Muscle layer of duodenum (tissue), 2 donors: ENCODE measurements around the gene FAM171A2.

Experiments
- H3K27ac ChIP-seq: one replicate; pipeline ENCODE4 v1.7.0; 2013; ENCODE audit warnings: mild to moderate bottlenecking, low read length
- H3K27me3 ChIP-seq: one replicate; pipeline ENCODE4 v1.7.0; 2013; ENCODE audit warnings: low read depth, mild to moderate bottlenecking, control low read depth, low read length
- H3K36me3 ChIP-seq, 2 donors: one replicate each; pipeline ENCODE4 v1.7.0; 2013; ENCODE audit warnings: low read length in 2 of 2, control low read depth in 1 of 2, mild to moderate bottlenecking in 1 of 2; ENCODE audit not compliant: insufficient read depth in 2 of 2, control insufficient read depth in 1 of 2
- H3K4me1 ChIP-seq, 2 donors: one replicate each; pipeline ENCODE4 v1.7.0; 2013; ENCODE audit warnings: low read length in 2 of 2, mild to moderate bottlenecking in 2 of 2, control low read depth in 1 of 2, moderate library complexity in 1 of 2; ENCODE audit not compliant: insufficient read depth in 2 of 2, control insufficient read depth in 1 of 2
- H3K4me3 ChIP-seq, 2 donors: one replicate each; pipeline ENCODE4 v1.7.0; 2013; ENCODE audit warnings: low read length in 2 of 2, low read depth in 1 of 2, mild to moderate bottlenecking in 1 of 2
- H3K9me3 ChIP-seq, 2 donors: one replicate each; pipeline ENCODE4 v1.7.0; 2013; ENCODE audit warnings: low read length in 2 of 2, control low read depth in 1 of 2, mild to moderate bottlenecking in 1 of 2; ENCODE audit not compliant: control insufficient read depth in 1 of 2
- donor health status: healthy.

FAM171A2 gene

DNA sequence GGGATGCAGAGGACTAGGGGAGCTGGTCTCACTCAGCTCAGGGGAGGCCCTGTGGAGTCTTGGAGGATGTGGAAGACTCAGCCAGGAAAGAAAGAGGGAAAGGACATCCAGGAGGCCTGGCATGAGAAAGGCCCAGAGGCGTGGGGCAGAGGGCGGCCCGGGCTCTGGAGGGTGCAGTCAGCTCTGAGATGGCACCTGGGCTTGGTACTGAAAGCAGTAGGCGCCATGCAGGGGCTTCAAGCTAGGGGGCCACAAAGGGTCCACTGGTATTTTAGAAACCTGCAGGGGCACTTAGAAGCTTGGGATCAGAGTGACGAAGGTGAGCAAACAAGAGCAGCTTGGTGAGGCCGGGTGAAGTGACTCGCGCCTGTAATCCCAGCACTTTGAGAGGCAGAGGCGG, 5.6 kb downstream of the FAM171A2 start:
- no peak overlapping the region for H3K27ac ChIP-seq
- peaks cover 11% of the 10 kb centered on the region for H3K27me3 ChIP-seq
- no peaks in the 10 kb centered on the region for H3K36me3 ChIP-seq
- peaks cover 0 to 20% of the 10 kb centered on the region in 2 donors for H3K4me1 ChIP-seq
- H3K9me3 ChIP-seq, result no peaks in the 10 kb centered on the region
- H3K4me3 ChIP-seq, result no peak overlapping the region

DNA sequence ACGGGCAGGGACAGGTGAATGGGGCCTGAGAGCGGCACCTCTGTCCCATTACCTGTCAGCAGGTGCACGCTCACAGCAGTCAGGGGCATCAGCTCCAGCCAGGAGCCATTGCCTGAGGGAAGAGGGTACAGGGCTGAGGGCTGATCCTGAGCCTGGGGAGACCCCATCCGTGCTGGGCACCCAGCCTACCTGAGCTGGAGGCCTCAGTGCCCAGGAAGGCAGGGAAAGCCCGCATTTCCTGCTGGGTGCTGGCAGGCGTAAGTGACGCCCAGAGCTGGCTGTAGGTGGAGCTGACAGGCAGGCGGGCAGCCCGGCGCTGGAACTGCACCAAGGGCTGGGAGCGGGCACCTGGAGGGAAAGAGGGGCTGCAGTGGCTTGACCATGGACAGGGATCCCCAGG, 7.4 kb downstream of the FAM171A2 start:
- H3K36me3 ChIP-seq, result peaks cover 8 to 18% of the 10 kb centered on the region in 2 donors
- no peaks in the 10 kb centered on the region for H3K9me3 ChIP-seq
- H3K27ac ChIP-seq, result no peak overlapping the region
- H3K4me1 ChIP-seq, result peaks cover 0 to 6% of the 10 kb centered on the region in 2 donors
- no peaks in the 10 kb centered on the region for H3K27me3 ChIP-seq
- H3K4me3 ChIP-seq, result no peak overlapping the region

DNA sequence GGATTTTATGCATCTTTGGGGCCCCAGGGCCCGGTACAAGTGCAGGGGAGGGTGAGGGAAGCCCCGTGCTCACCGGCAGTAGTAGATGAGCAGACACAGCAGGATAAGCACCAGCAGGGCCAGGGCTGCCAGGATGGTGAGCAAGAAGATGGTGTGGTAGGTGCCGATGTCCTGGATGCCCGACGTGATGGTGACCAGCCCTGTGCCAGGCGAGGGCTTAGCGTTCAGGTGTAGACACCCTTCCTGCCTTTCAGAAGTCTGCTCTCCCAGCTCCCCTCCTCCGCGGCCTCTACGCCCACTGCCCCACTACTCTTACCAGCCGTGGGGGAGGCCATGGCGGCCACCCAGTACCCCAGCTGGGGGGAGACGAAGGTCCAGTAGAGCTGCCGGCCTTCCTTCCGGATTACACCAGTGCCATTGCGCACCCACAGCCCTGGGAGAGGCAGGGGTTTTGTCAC, 8.0 kb downstream of the FAM171A2 start:
- H3K27me3 ChIP-seq, result no peaks in the 10 kb centered on the region
- H3K27ac ChIP-seq, result no peak overlapping the region

DNA sequence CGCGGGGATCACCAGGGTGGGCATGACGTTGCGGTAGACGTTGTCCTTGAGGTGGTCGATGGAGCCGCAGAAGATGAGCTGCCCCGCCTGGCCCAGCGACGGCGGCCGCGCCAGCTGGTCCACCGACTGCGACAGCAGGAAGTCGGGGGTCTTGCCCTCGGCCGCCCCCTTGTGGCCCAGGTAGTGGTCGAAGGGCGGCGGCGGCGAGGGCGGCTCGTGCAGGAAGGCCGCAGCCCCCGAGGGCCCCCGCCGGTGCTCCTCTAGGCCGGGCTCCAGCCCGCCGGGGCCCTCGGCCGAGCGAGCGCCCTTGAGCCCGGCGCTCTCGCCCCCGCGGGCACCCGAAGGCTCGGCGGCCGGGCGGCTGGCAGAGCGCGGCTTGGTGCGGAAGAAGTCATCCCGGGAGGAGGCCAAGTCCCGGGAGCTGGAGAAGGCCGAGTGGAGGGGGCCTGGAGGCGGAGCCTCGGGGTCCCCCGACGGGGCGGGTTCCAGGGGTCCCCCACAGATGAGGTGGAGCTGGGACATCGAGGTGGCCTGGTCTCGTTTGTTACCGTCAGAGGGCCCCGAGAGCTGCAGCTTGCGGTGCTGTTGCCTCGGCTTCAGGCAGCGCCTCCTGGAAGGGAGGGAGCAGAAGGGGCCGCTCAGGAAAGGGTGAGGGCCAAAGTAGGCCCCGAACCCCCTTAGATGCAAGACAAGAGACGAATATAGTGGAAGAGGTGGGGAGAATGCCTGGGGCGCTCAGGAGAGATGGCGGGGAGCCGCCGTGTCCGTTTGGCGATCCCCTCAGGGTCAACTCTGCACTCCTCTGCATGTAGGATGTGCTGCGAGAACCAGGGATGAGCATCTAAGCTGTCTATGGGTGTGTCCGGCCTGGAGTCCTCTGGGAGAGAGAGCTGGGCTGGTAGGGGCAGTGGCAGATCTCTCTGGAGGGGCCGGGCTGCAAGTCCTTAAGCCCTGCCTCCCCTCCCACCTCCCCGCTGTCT, 8.8 kb downstream of the FAM171A2 start:
- Histone ChIP-seq H3K27ac (no peak overlapping the region), H3K36me3 (peaks cover 13 to 32% of the 10 kb centered on the region in 2 donors), H3K9me3 (no peaks in the 10 kb centered on the region), H3K4me3 (no peak overlapping the region), H3K4me1 (no peaks in the 10 kb centered on the region), H3K27me3 (no peaks in the 10 kb centered on the region)

More for the DNA sequence above, 8.0 kb downstream of the FAM171A2 start:
- Histone ChIP-seq H3K4me1 (peaks cover 0 to under 1% of the 10 kb centered on the region in 2 donors), H3K4me3 (no peak overlapping the region), H3K9me3 (no peaks in the 10 kb centered on the region), H3K36me3 (peaks cover 13 to 24% of the 10 kb centered on the region in 2 donors)

DNA sequence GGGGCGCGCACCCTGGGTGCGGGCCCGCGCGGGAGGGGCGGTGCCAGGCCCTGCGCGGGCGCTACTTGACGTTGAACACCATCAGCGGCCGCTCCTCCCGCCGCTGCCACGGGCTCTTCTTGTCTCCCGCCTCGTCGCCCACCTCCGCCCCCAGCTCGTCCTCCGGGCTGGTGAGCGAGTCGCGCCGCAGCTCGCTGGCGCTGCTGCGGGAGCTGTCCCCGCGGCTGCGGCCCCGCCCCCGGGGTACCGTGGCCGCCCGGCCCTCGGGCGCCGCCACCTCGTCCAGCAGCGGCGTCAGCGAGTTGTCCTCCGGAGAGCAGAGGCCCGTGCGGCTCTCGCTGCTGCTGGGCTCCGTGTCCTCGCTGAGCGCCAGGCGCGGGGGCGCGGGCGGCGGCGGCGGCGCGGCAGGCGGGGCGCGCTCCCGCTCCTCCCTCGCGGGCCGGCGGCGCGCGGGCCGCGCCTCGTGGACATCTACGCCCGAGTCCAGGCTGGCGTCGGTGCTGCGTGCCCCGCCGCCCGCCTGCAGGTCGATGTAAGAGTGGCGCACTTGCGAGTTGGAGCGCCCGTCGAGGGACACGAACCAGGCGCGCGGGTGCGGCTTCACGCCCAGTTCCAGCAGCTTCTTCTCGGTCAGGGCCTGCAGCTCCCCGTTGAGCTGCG, 9.9 kb downstream of the FAM171A2 start:
- peaks cover 0 to 4% of the 10 kb centered on the region in 2 donors for H3K4me1 ChIP-seq
- H3K9me3 ChIP-seq, result no peaks in the 10 kb centered on the region
- no peaks in the 10 kb centered on the region for H3K27me3 ChIP-seq
- H3K36me3 ChIP-seq, result peaks cover 17 to 42% of the 10 kb centered on the region in 2 donors
- H3K27ac ChIP-seq, result no peak overlapping the region
- peak overlapping the region in 1 of 2 donors; percentile 34 for H3K4me3 ChIP-seq

DNA sequence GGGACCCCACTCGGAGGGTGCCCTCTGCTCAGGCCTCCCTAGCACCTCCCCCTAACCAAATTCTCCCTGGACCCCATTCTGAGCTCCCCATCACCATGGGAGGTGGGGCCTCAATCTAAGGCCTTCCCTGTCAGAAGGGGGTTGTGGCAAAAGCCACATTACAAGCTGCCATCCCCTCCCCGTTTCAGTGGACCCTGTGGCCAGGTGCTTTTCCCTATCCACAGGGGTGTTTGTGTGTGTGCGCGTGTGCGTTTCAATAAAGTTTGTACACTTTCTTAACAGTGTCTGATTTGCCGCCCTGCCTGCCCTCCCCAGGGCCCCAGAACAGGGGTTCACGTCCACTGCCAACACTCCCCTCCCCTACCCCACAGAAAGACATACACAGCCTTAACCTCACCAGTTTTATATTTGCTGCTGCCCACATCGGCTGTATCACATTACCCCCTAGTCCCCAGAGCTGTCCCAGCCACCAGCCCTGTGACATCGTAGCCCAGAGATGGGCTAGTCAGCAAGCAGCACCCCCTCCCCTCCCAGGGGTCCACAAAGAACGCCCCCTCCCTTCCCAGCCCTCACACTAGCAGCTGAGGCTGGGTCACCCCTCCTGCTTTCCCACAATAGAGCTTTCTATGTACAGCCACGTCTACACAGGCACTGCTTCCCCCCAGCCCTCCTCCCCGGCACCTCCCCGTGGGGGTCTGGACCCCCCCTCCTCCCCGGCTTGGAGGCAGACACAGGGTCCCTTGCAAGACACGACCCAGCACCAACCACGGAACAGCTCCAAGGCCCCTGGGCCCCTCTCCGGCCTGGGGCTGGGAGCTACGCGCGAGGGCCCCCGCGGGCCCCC, 10.6 kb downstream of the FAM171A2 start:
- peaks cover 17 to 45% of the 10 kb centered on the region in 2 donors for H3K36me3 ChIP-seq
- H3K4me1 ChIP-seq, result peaks cover 0 to 12% of the 10 kb centered on the region in 2 donors
- no peaks in the 10 kb centered on the region for H3K9me3 ChIP-seq
- H3K27me3 ChIP-seq, result no peaks in the 10 kb centered on the region
- H3K4me3 ChIP-seq, result peak overlapping the region in 1 of 2 donors; percentile 34
- H3K27ac ChIP-seq, result no peak overlapping the region

DNA sequence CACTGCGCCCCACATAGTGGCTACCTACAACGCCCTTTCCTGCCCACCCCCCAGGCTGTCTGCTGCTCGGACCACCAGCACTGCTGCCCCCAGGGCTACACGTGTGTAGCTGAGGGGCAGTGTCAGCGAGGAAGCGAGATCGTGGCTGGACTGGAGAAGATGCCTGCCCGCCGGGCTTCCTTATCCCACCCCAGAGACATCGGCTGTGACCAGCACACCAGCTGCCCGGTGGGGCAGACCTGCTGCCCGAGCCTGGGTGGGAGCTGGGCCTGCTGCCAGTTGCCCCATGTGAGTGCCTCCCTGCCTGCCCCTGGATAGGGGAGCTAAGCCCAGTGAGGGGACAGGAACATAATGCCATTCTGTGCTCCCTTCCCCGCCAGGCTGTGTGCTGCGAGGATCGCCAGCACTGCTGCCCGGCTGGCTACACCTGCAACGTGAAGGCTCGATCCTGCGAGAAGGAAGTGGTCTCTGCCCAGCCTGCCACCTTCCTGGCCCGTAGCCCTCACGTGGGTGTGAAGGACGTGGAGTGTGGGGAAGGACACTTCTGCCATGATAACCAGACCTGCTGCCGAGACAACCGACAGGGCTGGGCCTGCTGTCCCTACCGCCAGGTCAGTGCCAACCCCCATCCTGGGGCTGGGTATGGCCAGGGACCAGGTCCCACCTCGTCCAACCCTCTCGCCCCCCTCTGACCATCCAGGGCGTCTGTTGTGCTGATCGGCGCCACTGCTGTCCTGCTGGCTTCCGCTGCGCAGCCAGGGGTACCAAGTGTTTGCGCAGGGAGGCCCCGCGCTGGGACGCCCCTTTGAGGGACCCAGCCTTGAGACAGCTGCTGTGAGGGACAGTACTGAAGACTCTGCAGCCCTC, 11.5 kb downstream of the FAM171A2 start:
- peaks cover 17 to 45% of the 10 kb centered on the region in 2 donors for H3K36me3 ChIP-seq
- no peaks in the 10 kb centered on the region for H3K9me3 ChIP-seq

DNA sequence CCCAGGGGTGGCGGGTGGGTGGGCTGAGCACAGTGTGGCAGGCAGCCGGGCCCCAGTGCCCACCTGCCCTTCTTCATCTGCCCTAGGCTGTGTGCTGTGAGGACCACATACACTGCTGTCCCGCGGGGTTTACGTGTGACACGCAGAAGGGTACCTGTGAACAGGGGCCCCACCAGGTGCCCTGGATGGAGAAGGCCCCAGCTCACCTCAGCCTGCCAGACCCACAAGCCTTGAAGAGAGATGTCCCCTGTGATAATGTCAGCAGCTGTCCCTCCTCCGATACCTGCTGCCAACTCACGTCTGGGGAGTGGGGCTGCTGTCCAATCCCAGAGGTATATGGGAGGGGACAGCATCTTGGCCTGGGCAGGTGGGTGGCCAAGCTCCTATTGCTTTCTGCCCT, 12.2 kb downstream of the FAM171A2 start:
- no peak overlapping the region for H3K27ac ChIP-seq
- H3K9me3 ChIP-seq, result no peaks in the 10 kb centered on the region
- peaks cover 0 to 13% of the 10 kb centered on the region in 2 donors for H3K4me1 ChIP-seq
- no peak overlapping the region for H3K4me3 ChIP-seq
- peaks cover 17 to 45% of the 10 kb centered on the region in 2 donors for H3K36me3 ChIP-seq
- H3K27me3 ChIP-seq, result no peaks in the 10 kb centered on the region

More for the DNA sequence above, 11.5 kb downstream of the FAM171A2 start:
- Histone ChIP-seq H3K4me3 (no peak overlapping the region), H3K27me3 (no peaks in the 10 kb centered on the region), H3K4me1 (peaks cover 0 to 12% of the 10 kb centered on the region in 2 donors), H3K27ac (no peak overlapping the region)

DNA sequence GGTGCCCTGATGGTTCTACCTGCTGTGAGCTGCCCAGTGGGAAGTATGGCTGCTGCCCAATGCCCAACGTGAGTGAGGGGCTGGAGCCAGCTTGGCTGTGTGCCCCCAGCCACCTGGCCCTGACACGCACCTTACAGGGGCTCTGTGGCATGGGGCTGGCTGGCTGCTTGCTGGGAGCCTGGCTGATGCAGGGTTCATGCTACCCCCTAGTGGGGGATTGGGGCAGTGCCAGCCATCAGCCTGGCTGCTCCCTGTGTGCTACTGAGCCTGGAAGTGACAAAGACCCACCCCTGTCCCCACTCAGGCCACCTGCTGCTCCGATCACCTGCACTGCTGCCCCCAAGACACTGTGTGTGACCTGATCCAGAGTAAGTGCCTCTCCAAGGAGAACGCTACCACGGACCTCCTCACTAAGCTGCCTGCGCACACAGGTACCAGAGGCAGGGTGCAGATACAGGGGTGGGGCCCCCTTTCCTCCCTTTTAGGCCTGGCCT, 12.9 kb downstream of the FAM171A2 start:
- no peak overlapping the region for H3K4me3 ChIP-seq
- H3K36me3 ChIP-seq, result peaks cover 17 to 45% of the 10 kb centered on the region in 2 donors
- H3K4me1 ChIP-seq, result peaks cover 0 to 20% of the 10 kb centered on the region in 2 donors
- H3K27ac ChIP-seq, result no peak overlapping the region
- no peaks in the 10 kb centered on the region for H3K9me3 ChIP-seq
- no peaks in the 10 kb centered on the region for H3K27me3 ChIP-seq

DNA sequence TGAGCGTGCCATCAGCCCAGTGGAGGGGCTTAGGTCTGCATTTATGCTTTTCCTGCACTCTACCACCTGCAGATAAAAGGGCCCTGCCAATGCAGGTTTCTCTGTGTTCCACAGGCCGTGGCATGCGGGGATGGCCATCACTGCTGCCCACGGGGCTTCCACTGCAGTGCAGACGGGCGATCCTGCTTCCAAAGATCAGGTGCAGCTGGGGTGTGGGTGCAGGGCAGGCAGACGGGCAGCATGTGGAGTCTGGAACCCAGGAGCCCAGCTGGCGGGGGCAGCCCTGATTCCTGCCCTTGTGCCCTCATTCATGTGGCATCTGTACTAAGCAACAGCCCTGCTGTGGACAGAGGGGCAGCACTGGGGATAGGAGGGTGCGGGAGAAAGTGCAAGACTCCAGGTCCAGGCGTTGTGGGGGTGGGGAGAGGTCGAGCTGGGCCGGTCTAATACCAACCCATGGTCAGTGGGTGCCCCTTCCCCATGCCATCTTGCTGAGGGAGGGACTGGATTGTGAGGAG, 14.0 kb downstream of the FAM171A2 start:
- no peak overlapping the region for H3K27ac ChIP-seq
- H3K9me3 ChIP-seq, result no peaks in the 10 kb centered on the region
- no peaks in the 10 kb centered on the region for H3K27me3 ChIP-seq
- peaks cover 0 to 22% of the 10 kb centered on the region in 2 donors for H3K4me1 ChIP-seq
- H3K36me3 ChIP-seq, result peaks cover 17 to 45% of the 10 kb centered on the region in 2 donors
- H3K4me3 ChIP-seq, result no peak overlapping the region
